IPS-18c (cell line): ENCODE measurements around the gene ARL2BP.

Experiments used
- H3K4me3 ChIP-seq: 2 replicates; pipeline ENCODE4 v1.7.0; 2013; ENCODE audit warnings: low read depth, mild to moderate bottlenecking, low read length, moderate library complexity; ENCODE audit not compliant: insufficient read depth
- H3K9me3 ChIP-seq: one replicate; pipeline ENCODE4 v1.6.1; 2013; ENCODE audit warnings: mild to moderate bottlenecking, low read length, moderate library complexity; ENCODE audit not compliant: control insufficient read depth, insufficient read depth

Gene ARL2BP

GRCh38 chr16:57231821-57232350 lies 13.2 kb upstream of the ARL2BP start:
- no peak overlapping the region for H3K4me3 ChIP-seq
- no peaks in the 10 kb centered on the region for H3K9me3 ChIP-seq

GRCh38 chr16:57233944-57234706 lies 10.9 kb upstream of the ARL2BP start:
- no peak overlapping the region for H3K4me3 ChIP-seq
- no peaks in the 10 kb centered on the region for H3K9me3 ChIP-seq

GRCh38 chr16:57234707-57235092 lies 10.4 kb upstream of the ARL2BP start:
- H3K4me3 ChIP-seq = no peak overlapping the region
- H3K9me3 ChIP-seq = no peaks in the 10 kb centered on the region

GRCh38 chr16:57235128-57236021 lies 9.7 kb upstream of the ARL2BP start:
- no peak overlapping the region for H3K4me3 ChIP-seq

GRCh38 chr16:57236022-57236350 lies 9.1 kb upstream of the ARL2BP start:
- no peaks in the 10 kb centered on the region for H3K9me3 ChIP-seq
- no peak overlapping the region for H3K4me3 ChIP-seq

More at GRCh38 chr16:57235128-57236021, 9.7 kb upstream of the ARL2BP start:
- H3K9me3 ChIP-seq = no peaks in the 10 kb centered on the region

GRCh38 chr16:57238682-57239081 lies 6.4 kb upstream of the ARL2BP start:
- no peaks in the 10 kb centered on the region for H3K9me3 ChIP-seq
- no peak overlapping the region for H3K4me3 ChIP-seq

GRCh38 chr16:57239107-57239506 lies 6.0 kb upstream of the ARL2BP start:
- no peak overlapping the region for H3K4me3 ChIP-seq

GRCh38 chr16:57240851-57241250 lies 4.2 kb upstream of the ARL2BP start:
- H3K9me3 ChIP-seq = no peaks in the 10 kb centered on the region
- H3K4me3 ChIP-seq = no peak overlapping the region

More at GRCh38 chr16:57239107-57239506, 6.0 kb upstream of the ARL2BP start:
- H3K9me3 ChIP-seq = no peaks in the 10 kb centered on the region

- H3K9me3 ChIP-seq = no peaks in the 10 kb centered on the region
- H3K4me3 ChIP-seq = no peak overlapping the region
These were observed 2.4 kb upstream of the ARL2BP start for GRCh38 chr16:57242650-57243049.

GRCh38 chr16:57244463-57244766 lies 644 bp upstream of the ARL2BP start:
- Histone ChIP-seq H3K9me3 (no peaks in the 10 kb centered on the region), H3K4me3 (peak overlapping the region; percentile 44; the same call in 1 of the 2 replicates)

- H3K4me3 ChIP-seq = peak overlapping the region; percentile 44
- H3K9me3 ChIP-seq = no peaks in the 10 kb centered on the region
These were observed 534 bp downstream of the ARL2BP start for GRCh38 chr16:57245472-57246113.

- no peaks in the 10 kb centered on the region for H3K9me3 ChIP-seq
- no peak overlapping the region for H3K4me3 ChIP-seq
These were observed 6.3 kb downstream of the ARL2BP start for GRCh38 chr16:57251352-57251751.

GRCh38 chr16:57252148-57252721 lies 7.2 kb downstream of the ARL2BP start:
- Histone ChIP-seq H3K4me3 (no peak overlapping the region), H3K9me3 (no peaks in the 10 kb centered on the region)

- Histone ChIP-seq H3K9me3 (no peaks in the 10 kb centered on the region), H3K4me3 (no peak overlapping the region)
These were observed 8.4 kb downstream of the ARL2BP start for GRCh38 chr16:57253466-57253865.

- Histone ChIP-seq H3K4me3 (no peak overlapping the region), H3K9me3 (no peaks in the 10 kb centered on the region)
These were observed 10.8 kb downstream of the ARL2BP start for GRCh38 chr16:57255686-57256415.

- no peaks in the 10 kb centered on the region for H3K9me3 ChIP-seq
- H3K4me3 ChIP-seq = no peak overlapping the region
These were observed 11.7 kb downstream of the ARL2BP start for GRCh38 chr16:57256601-57257395.
